Skeletal muscle tissue (tissue), 4 donors: ENCODE data around the gene UCN. TPM values are rescaled to one million over a fixed set of nuclear protein-coding genes. Genes with fewer than 3 reads are reported as not detected.
"Not testable (repeated sequence)": the region's sequence is repeated elsewhere in the genome, so short reads cannot be mapped to it uniquely, and the experiment has no call there.

Source experiments
- H3K27ac ChIP-seq: one replicate; pipeline ENCODE4 v1.7.0; 2013; ENCODE audit warnings: mild to moderate bottlenecking, low read depth, low read length, inconsistent platforms
- H3K27me3 ChIP-seq, 3 donors: one replicate each; pipeline ENCODE4 v1.7.0; 2013; ENCODE audit warnings: low read length in 3 of 3; ENCODE audit not compliant: control insufficient read depth in 3 of 3, insufficient read depth in 3 of 3
- H3K36me3 ChIP-seq, 3 donors: one replicate each; pipeline ENCODE4 v1.7.0; 2013; ENCODE audit warnings: low read length in 3 of 3; ENCODE audit not compliant: control insufficient read depth in 3 of 3, insufficient read depth in 3 of 3
- H3K4me1 ChIP-seq, 3 donors: one replicate each; pipeline ENCODE4 v1.7.0; 2013; ENCODE audit warnings: low read length in 3 of 3, mild to moderate bottlenecking in 3 of 3; ENCODE audit not compliant: control insufficient read depth in 3 of 3, insufficient read depth in 3 of 3
- H3K4me3 ChIP-seq, 3 donors: one replicate each; pipeline ENCODE4 v1.7.0; 2013; ENCODE audit warnings: low read length in 3 of 3
- H3K9ac ChIP-seq, 3 donors: one replicate each; pipeline ENCODE4 v1.7.0; 2013; ENCODE audit warnings: low read length in 3 of 3, mild to moderate bottlenecking in 3 of 3, moderate library complexity in 2 of 3, low read depth in 1 of 3
- H3K9me3 ChIP-seq, 3 donors: one replicate each; pipeline ENCODE4 v1.7.0; 2013; ENCODE audit warnings: low read length in 3 of 3; ENCODE audit not compliant: control insufficient read depth in 3 of 3
- total RNA-seq: library from RNA; depleted of rRNA; stranded (reverse); fragments of >200 nt; gene quantifications from one replicate; pipeline ENCODE4 v1.2.3, GENCODE V29; 2014
- donor health status: Osteomylitis.

The UCN gene
- total RNA-seq, 1 donor from 2014 or later = 1.0 TPM

GRCh38 chr2:27275211-27276150 is 32.8 kb downstream of the UCN start, which contains the start of gene DNAJC5G:
Gene DNAJC5G (plus strand): TSS chr2:27275433. CDS start chr2:27276729, 1,296 bp downstream.
- Histone ChIP-seq H3K27ac (no peak within 1 kb of the TSS), H3K4me3 (no peak within 1 kb of the TSS), H3K36me3 (no peaks in the 10 kb centered on the region), H3K9ac (no peak within 1 kb of the TSS), H3K4me1 (peaks cover 5 to 8% (median 5%) of the 10 kb centered on the region in 3 donors), H3K9me3 (no peaks in the 10 kb centered on the region), H3K27me3 (peaks cover 0 to 12% (median 4%) of the 10 kb centered on the region in 3 donors)

DNA sequence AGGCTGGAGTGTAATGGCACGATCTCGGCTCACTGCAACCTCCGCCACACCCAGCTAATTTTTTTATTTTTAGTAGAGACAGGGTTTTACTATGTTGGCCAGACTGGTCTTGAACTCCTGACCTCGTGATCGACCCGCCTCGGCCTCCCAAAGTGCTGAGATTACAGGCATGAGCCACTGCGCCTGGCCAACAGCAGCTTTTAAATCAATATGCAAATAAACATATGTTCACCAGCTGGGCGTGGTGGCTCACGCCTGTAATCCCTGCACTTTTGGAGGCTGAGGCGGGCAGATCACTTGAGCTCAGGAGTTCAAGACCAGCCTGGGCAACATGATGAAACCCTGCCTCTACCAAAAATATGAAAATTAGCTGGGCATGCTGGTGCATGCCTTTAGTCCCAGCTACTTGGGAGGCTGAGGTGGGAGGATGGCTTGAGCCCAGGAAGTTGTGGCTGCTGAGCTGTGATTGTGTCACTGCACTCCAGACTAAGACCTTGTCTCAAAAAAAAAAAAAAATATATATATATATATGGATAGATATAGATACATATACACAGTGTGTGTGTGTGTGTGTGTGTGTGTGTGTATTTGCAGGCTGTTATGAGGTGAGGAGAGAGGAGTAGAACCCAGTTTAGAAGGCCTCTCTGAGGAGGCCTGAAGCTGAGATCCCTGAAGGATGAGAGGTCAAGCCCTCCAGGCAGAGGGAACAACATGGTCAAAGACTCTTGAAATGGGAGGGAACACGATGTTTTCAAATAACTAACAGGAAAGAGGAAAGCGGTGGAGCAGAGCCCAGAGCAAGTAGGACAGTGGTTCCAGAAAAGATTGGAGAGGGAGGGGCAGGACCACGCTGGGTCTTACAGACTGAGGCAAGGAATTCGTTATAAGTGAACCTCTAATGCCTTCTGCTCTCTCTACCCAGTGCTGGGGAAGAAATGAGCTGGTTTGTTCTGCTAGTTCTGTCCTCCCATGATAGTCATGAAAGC is 35.4 kb downstream of the UCN start:
- H3K9ac ChIP-seq, H3K4me3 ChIP-seq, H3K9me3 ChIP-seq, H3K36me3 ChIP-seq, H3K27ac ChIP-seq, H3K4me1 ChIP-seq: not testable (repeated sequence)
- H3K27me3 ChIP-seq = peaks cover 3 to 12% (median 9%) of the 10 kb centered on the region in 3 donors

GRCh38 chr2:27271631-27272340 is 36.5 kb downstream of the UCN start:
- H3K4me3 ChIP-seq = no peak overlapping the region
- no peak overlapping the region for H3K9ac ChIP-seq
- no peaks in the 10 kb centered on the region for H3K9me3 ChIP-seq
- H3K4me1 ChIP-seq = no peaks in the 10 kb centered on the region
- peaks cover 5 to 17% (median 16%) of the 10 kb centered on the region in 3 donors for H3K27me3 ChIP-seq
- H3K36me3 ChIP-seq = no peaks in the 10 kb centered on the region
- H3K27ac ChIP-seq = no peak overlapping the region

DNA sequence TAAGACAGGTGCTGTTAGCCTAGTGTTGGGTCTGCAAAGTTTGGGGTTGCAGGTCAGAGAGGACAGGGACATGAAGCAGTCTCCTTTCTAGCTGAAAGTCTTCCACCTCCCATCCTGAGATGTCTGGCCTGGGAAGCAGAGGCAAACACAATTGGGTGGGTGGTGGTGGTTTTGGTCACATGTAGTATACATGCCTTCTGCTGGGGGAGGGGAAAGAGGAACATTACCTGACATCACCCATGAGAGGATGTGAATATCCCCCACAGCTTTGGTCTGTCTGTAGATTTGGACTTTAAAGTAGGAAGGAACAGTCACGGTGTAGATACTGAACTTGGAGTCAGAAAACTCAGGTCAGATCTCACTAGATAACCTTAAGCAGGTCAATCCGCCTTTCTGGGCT is 37.6 kb downstream of the UCN start:
- H3K27me3 ChIP-seq = peaks cover 10 to 19% (median 18%) of the 10 kb centered on the region in 3 donors
- no peaks in the 10 kb centered on the region for H3K36me3 ChIP-seq
- no peak overlapping the region for H3K4me3 ChIP-seq
- H3K4me1 ChIP-seq = no peaks in the 10 kb centered on the region
- H3K27ac ChIP-seq = no peak overlapping the region
- H3K9me3 ChIP-seq = no peaks in the 10 kb centered on the region
- no peak overlapping the region for H3K9ac ChIP-seq

DNA sequence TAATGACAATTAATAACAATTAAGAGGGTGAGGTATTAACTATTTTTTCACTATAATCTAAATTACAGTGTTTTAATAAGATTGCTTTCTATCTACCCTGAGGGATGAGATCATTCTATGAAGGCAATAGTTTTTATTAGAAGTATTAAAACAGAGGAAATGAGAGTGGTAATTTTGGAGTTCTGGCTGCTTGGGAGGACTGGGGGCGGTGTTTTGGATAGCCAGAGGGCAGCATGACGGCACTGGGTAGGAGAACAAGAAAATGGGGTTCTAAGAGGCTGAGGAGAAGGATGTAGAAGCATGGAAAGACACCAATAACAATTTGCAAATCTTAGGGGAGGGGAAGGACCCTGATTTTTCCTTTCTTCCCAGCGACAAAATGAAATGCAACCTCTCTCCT is 38.1 kb downstream of the UCN start:
- Histone ChIP-seq H3K36me3 (no peaks in the 10 kb centered on the region), H3K9ac (no peak overlapping the region), H3K27ac (no peak overlapping the region), H3K9me3 (no peaks in the 10 kb centered on the region), H3K4me1 (peaks cover 4 to 5% (median 5%) of the 10 kb centered on the region in 3 donors), H3K27me3 (peaks cover 14 to 24% (median 20%) of the 10 kb centered on the region in 3 donors), H3K4me3 (no peak overlapping the region)

GRCh38 chr2:27268296-27268695 is 39.9 kb downstream of the UCN start:
- H3K27me3 ChIP-seq = peaks cover 33 to 42% (median 33%) of the 10 kb centered on the region in 3 donors
- not testable (repeated sequence) for H3K27ac ChIP-seq, H3K36me3 ChIP-seq, H3K9ac ChIP-seq, H3K9me3 ChIP-seq, H3K4me3 ChIP-seq
- peaks cover 20 to 23% (median 21%) of the 10 kb centered on the region in 3 donors for H3K4me1 ChIP-seq

GRCh38 chr2:27265536-27265870 is 42.7 kb downstream of the UCN start:
- H3K9ac ChIP-seq = peak overlapping the region in 1 of 3 donors; percentile 25
- H3K27me3 ChIP-seq = peaks cover 56 to 66% (median 57%) of the 10 kb centered on the region in 3 donors
- H3K4me3 ChIP-seq = no peak overlapping the region
- H3K9me3 ChIP-seq = no peaks in the 10 kb centered on the region
- H3K4me1 ChIP-seq = peaks cover 23 to 33% (median 32%) of the 10 kb centered on the region in 3 donors
- H3K36me3 ChIP-seq = no peaks in the 10 kb centered on the region
- no peak overlapping the region for H3K27ac ChIP-seq

- no peak overlapping the region for H3K27ac ChIP-seq
- H3K27me3 ChIP-seq = peaks cover 61 to 71% (median 63%) of the 10 kb centered on the region in 3 donors
- no peaks in the 10 kb centered on the region for H3K9me3 ChIP-seq
- H3K9ac ChIP-seq = peak overlapping the region in 1 of 3 donors; percentile 25
- H3K36me3 ChIP-seq = no peaks in the 10 kb centered on the region
- H3K4me3 ChIP-seq = peak overlapping the region in 2 of 3 donors; percentile 29 to 45
- H3K4me1 ChIP-seq = peaks cover 23 to 33% (median 32%) of the 10 kb centered on the region in 3 donors
Measured at GRCh38 chr2:27264753-27265535, 43.3 kb downstream of the UCN start.
